K562 (cell line): ENCODE results near the gene ITPR1. TPM values are rescaled to one million over a fixed set of nuclear protein-coding genes. Genes with fewer than 3 reads are reported as not detected.

Experiments
- ARNT ChIP-seq, 2 experiments: fragments of 450-650 bp; IDR thresholded peaks; 2 replicates each; pipeline ENCODE4 v1.6.1; 2016; ENCODE audit warnings: mild to moderate bottlenecking in 1 of 2
- CGGBP1 ChIP-seq: fragments of 250-450 bp; sonication (Bioruptor Pico); IDR thresholded peaks from 2 replicates; pipeline ENCODE4 v1.9.0; 2021; ENCODE audit warnings: mild to moderate bottlenecking
- HDGF ChIP-seq: fragments of 450-650 bp; IDR thresholded peaks from 2 replicates; pipeline ENCODE4 v1.6.1; 2016
- HMGXB4 ChIP-seq: sonication (generic); formaldehyde crosslinking; IDR thresholded peaks from 2 replicates; pipeline ENCODE4 v1.8.1; 2023; ENCODE audit warnings: mild to moderate bottlenecking, missing genetic modification reagents
- JUND ChIP-seq, 2 experiments: IDR thresholded peaks; 2 replicates in 1 of 2; 3 replicates in 1 of 2; pipeline ENCODE4 v1.6.1; 2011; ENCODE audit warnings: borderline replicate concordance in 2 of 2, low read depth in 2 of 2, low read length in 2 of 2, improper control_type of control experiment in 1 of 2, missing biosample characterization in 1 of 2, missing genetic modification characterization in 1 of 2, missing genetic modification reagents in 1 of 2
- LEF1 ChIP-seq: fragments of 450-650 bp; IDR thresholded peaks from 2 replicates; pipeline ENCODE4 v1.6.1; 2016; ENCODE audit warnings: mild to moderate bottlenecking
- MAFF ChIP-seq: IDR thresholded peaks from 2 replicates; pipeline ENCODE4 v1.6.1; 2012; ENCODE audit warnings: low read length, improper control_type of control experiment
- MLLT1 ChIP-seq, 2 experiments: fragments of 450-650 bp; IDR thresholded peaks; 2 replicates each; pipeline ENCODE4 v1.6.1; 2016
- NBN ChIP-seq: fragments of 450-650 bp; IDR thresholded peaks from 2 replicates; pipeline ENCODE4 v1.6.1; 2016; ENCODE audit warnings: low read depth, mild to moderate bottlenecking
- NFE2 ChIP-seq: IDR thresholded peaks from 2 replicates; pipeline ENCODE4 v1.6.1; 2014; ENCODE audit warnings: antibody characterized with exemption, low read depth
- NFYB ChIP-seq: IDR thresholded peaks from 2 replicates; pipeline ENCODE4 v1.6.1; 2011; ENCODE audit warnings: mild to moderate bottlenecking, moderate library complexity; ENCODE audit not compliant: insufficient read length; ENCODE audit errors: extremely low read depth
- PHB2 ChIP-seq: fragments of 450-650 bp; IDR thresholded peaks from 2 replicates; pipeline ENCODE4 v1.6.1; 2017; ENCODE audit warnings: low read depth
- RBBP5 ChIP-seq: fragments of 200-600 bp; sonication (generic); IDR thresholded peaks from 2 replicates; pipeline ENCODE4 v1.6.1; 2012; ENCODE audit warnings: borderline replicate concordance, mild to moderate bottlenecking, low read length, control low read depth, inconsistent platforms; ENCODE audit not compliant: insufficient read depth, poor library complexity, severe bottlenecking
- SPI1 ChIP-seq: IDR thresholded peaks from 2 replicates; pipeline ENCODE4 v1.6.1; 2011; ENCODE audit warnings: low read depth, low read length, control low read depth, borderline replicate concordance
- ZBTB8A ChIP-seq: fragments of 450-650 bp; IDR thresholded peaks from 2 replicates; pipeline ENCODE4 v1.6.1; 2018; ENCODE audit warnings: mild to moderate bottlenecking, moderate library complexity; ENCODE audit not compliant: partially characterized antibody
- ZFP30 ChIP-seq: fragments of 250-450 bp; sonication (Bioruptor Pico); IDR thresholded peaks from 2 replicates; pipeline ENCODE4 v1.8.0; 2022; ENCODE audit warnings: moderate library complexity, mild to moderate bottlenecking, inconsistent platforms, borderline replicate concordance
- ZKSCAN8 ChIP-seq: fragments of 200-800 bp; sonication (Bioruptor generic); IDR thresholded peaks from 2 replicates; pipeline ENCODE4 v1.6.1; 2016; ENCODE audit warnings: missing genetic modification characterization, missing compliant biosample characterization
- ZNF124 ChIP-seq: sonication (generic); formaldehyde crosslinking; IDR thresholded peaks from 2 replicates; pipeline ENCODE4 v1.8.1; 2022; ENCODE audit warnings: missing genetic modification reagents
- ZNF639 ChIP-seq, 2 experiments: fragments of 200-800 bp in 1 of 2; sonication (Bioruptor generic) in 1 of 2; sonication (generic) in 1 of 2; formaldehyde crosslinking in 1 of 2; IDR thresholded peaks in 1 of 2; conservative IDR thresholded peaks in 1 of 2; 2 replicates each; pipeline versions ENCODE4 v1.5.0 to v1.6.1; 2016 to 2020; ENCODE audit warnings: missing compliant biosample characterization in 1 of 2, missing genetic modification characterization in 1 of 2, missing genetic modification reagents in 1 of 2
- ZNF766 ChIP-seq: fragments of 200-800 bp; sonication (Bioruptor generic); conservative IDR thresholded peaks from 2 replicates; pipeline ENCODE4 v1.6.1; 2016; ENCODE audit warnings: missing genetic modification characterization, missing compliant biosample characterization
- polyA plus RNA-seq, 8 experiments: library from polyadenylated mRNA; depleted of rRNA in 4 of 8; stranded (reverse) in 5 of 8; unstranded in 3 of 8; fragments of >200 nt; fragmentation: Nextera tagmentation in 2 of 8; fragmentation: Illumina TruSeq in 1 of 8; extraction: Ambion mirVana in 2 of 8; extraction: Trizol in 1 of 8; gene quantifications; 2 replicates each; pipeline versions ENCODE4 v1.2.1 to v1.2.3, GENCODE V29; 2011 to 2014; ENCODE audit warnings: inconsistent platforms in 1 of 8, missing spikeins in 1 of 8
- total RNA-seq, 7 experiments: library from RNA; depleted of rRNA in 6 of 7; stranded (reverse); fragments of >200 nt in 6 of 7; fragmentation: Illumina TruSeq in 2 of 7; extraction: Trizol in 2 of 7; gene quantifications; 2 replicates each; pipeline versions ENCODE4 v1.2.1 to v1.2.3, GENCODE V29; 2011 to 2021; ENCODE audit warnings: low replicate concordance in 1 of 7

Gene ITPR1
- total and polyA plus RNA-seq, 9 of the 15 experiments (the other 6 are each of a cell fraction or from before 2014, with no cell fraction given): 22.4 to 40.0 (median 27.4) TPM

GRCh38 chr3:4474683-4475490 lies 18.3 kb upstream of the ITPR1 start (continued):
- TF ChIP-seq ARNT (IDR thresholded peaks at IDR 0.05): 0 out of 4 replicates have a peak, but pooled peaks of 1 of the 2 experiments have one; percentile 35
- TF ChIP-seq SPI1: peak; percentile 71; the same call in 1 of the 2 replicates
- TF ChIP-seq MLLT1 (IDR thresholded peaks at IDR 0.05): peak; percentile 36 to 54; a peak in 1 of 4 replicates
- TF ChIP-seq PHB2: no peak
- TF ChIP-seq NFE2: peak; percentile 93
- 0 out of 2 replicates have a peak, but pooled peaks have one; percentile 39 for TF ChIP-seq HDGF
- TF ChIP-seq JUND (IDR thresholded peaks at IDR 0.05; ENCODE audit: borderline replicate concordance, low read depth, low read length): peak; percentile 41; the same call in 1 of the 2 replicates
- peak; percentile 69; the same call in 2 of the 3 replicates for TF ChIP-seq JUND (tag; IDR thresholded peaks at IDR 0.05; ENCODE audit: borderline replicate concordance, low read depth, low read length)
- TF ChIP-seq ZFP30 (CRISPR knock-in tag): no peak
- peak; percentile 81 for TF ChIP-seq MAFF
- TF ChIP-seq ZNF639 (CRISPR knock-in tag; conservative IDR thresholded peaks at IDR 0.05 in 1 of 2, IDR thresholded peaks at IDR 0.05 in 1 of 2): peak in 1 of 2 experiments; percentile 30; a peak in 1 of 4 replicates
- TF ChIP-seq HMGXB4 (CRISPR knock-in tag): no peak
- TF ChIP-seq ZNF124 (CRISPR knock-in tag): no peak
- TF ChIP-seq ZKSCAN8 (CRISPR knock-in tag): no peak
- TF ChIP-seq ZBTB8A: no peak
- no peak for TF ChIP-seq CGGBP1 (CRISPR knock-in tag)
- TF ChIP-seq ZNF766: peak; percentile 64; the same call in 1 of the 2 replicates
- TF ChIP-seq NBN: peak; percentile 57; the same call in 1 of the 2 replicates
- TF ChIP-seq RBBP5: peak; percentile 68
- TF ChIP-seq NFYB: peak; percentile 73
- peak; percentile 80 for TF ChIP-seq LEF1
